ENCODE data around the gene ADISSP.

ADISSP gene

GRCh38 chr20:3735768-3736167, 31.8 kb downstream of the ADISSP start:
- no peak for DNase-seq

GRCh38 chr20:3734111-3734843, 33.3 kb downstream of the ADISSP start:
- DNase-seq: peak; percentile 42

- peak; percentile 40 for DNase-seq
These were observed 34.2 kb downstream of the ADISSP start for GRCh38 chr20:3733119-3733995.

- DNase-seq: peak; percentile 73
These were observed 35.0 kb downstream of the ADISSP start, which contains the start of gene HSPA12B for GRCh38 chr20:3732327-3733118. TSS of gene HSPA12B (plus strand) at chr20:3732685. CDS start at chr20:3738675, 5,990 bp downstream.

GRCh38 chr20:3731944-3732326, 35.6 kb downstream of the ADISSP start:
- DNase-seq: no peak

- peak; percentile 38 for DNase-seq
These were observed 36.5 kb downstream of the ADISSP start for GRCh38 chr20:3730803-3731672.

- no peak for DNase-seq
These were observed 37.6 kb downstream of the ADISSP start for GRCh38 chr20:3729811-3730540.

GRCh38 chr20:3729378-3729777, 38.2 kb downstream of the ADISSP start:
- peak; percentile 34 for DNase-seq

GRCh38 chr20:3728876-3729275, 38.7 kb downstream of the ADISSP start:
- peak; percentile 41 for DNase-seq

GRCh38 chr20:3728354-3728753, 39.2 kb downstream of the ADISSP start:
- peak; percentile 29 for DNase-seq

GRCh38 chr20:3727401-3728021, 40.0 kb downstream of the ADISSP start:
- DNase-seq: peak; percentile 44

GRCh38 chr20:3724356-3724755, 43.2 kb downstream of the ADISSP start:
- DNase-seq: no peak

GRCh38 chr20:3723284-3723683, 44.3 kb downstream of the ADISSP start:
- no peak for DNase-seq

GRCh38 chr20:3721912-3722311, 45.6 kb downstream of the ADISSP start:
- no peak for DNase-seq

- no peak for DNase-seq
These were observed 46.9 kb downstream of the ADISSP start for GRCh38 chr20:3720626-3721025.

GRCh38 chr20:3720068-3720467, 47.5 kb downstream of the ADISSP start:
- no peak for DNase-seq

- no peak for DNase-seq
These were observed 48.5 kb downstream of the ADISSP start for GRCh38 chr20:3719046-3719445.

GRCh38 chr20:3716195-3716834, 51.2 kb downstream of the ADISSP start:
- DNase-seq: peak; percentile 54

GRCh38 chr20:3714092-3714491, 53.5 kb downstream of the ADISSP start:
- DNase-seq: no peak

GRCh38 chr20:3712279-3712873, 55.2 kb downstream of the ADISSP start, which contains the start of gene SIGLEC1:
TSS of gene SIGLEC1 (minus strand) at chr20:3712600. CDS start at chr20:3707128, 5,472 bp downstream.
- DNase-seq: peak; percentile 46
